Measurements from ENCODE around the gene TNRC6C.
"Not testable (repeated sequence)": the region's sequence is repeated elsewhere in the genome, so short reads cannot be mapped to it uniquely, and the experiment has no call there.

Gene TNRC6C

GRCh38 chr17:78111016-78111726 lies 152.7 kb downstream of the TNRC6C start:
- DNase-seq (ENCODE audit: low read depth, low spot score): no peak

GRCh38 chr17:78111727-78112517 lies 153.4 kb downstream of the TNRC6C start:
- no peak for DNase-seq (ENCODE audit: low read depth, low spot score)

- no peak for DNase-seq (ENCODE audit: low read depth, low spot score)
Measured at GRCh38 chr17:78112518-78113471, 154.3 kb downstream of the TNRC6C start.

GRCh38 chr17:78113804-78114785 lies 155.6 kb downstream of the TNRC6C start:
- DNase-seq (ENCODE audit: low read depth, low spot score): no peak

GRCh38 chr17:78114831-78115723 lies 156.6 kb downstream of the TNRC6C start:
- DNase-seq (ENCODE audit: low read depth, low spot score): no peak

- not testable (repeated sequence) for DNase-seq (ENCODE audit: low read depth, low spot score)
Measured at GRCh38 chr17:78115803-78116202, 157.3 kb downstream of the TNRC6C start.

GRCh38 chr17:78116411-78116810 lies 157.9 kb downstream of the TNRC6C start:
- DNase-seq (ENCODE audit: low read depth, low spot score): no peak

GRCh38 chr17:78117027-78117981 lies 158.8 kb downstream of the TNRC6C start:
- DNase-seq (ENCODE audit: low read depth, low spot score): no peak

GRCh38 chr17:78118801-78119241 lies 160.3 kb downstream of the TNRC6C start:
- no peak for DNase-seq (ENCODE audit: low read depth, low spot score)

GRCh38 chr17:78120537-78120936 lies 162.0 kb downstream of the TNRC6C start:
- no peak for DNase-seq (ENCODE audit: low read depth, low spot score)

GRCh38 chr17:78120971-78121800 lies 162.7 kb downstream of the TNRC6C start:
- DNase-seq (ENCODE audit: low read depth, low spot score): no peak

- DNase-seq (ENCODE audit: low read depth, low spot score): no peak
Measured at GRCh38 chr17:78121801-78122215, 163.3 kb downstream of the TNRC6C start.

- no peak for DNase-seq (ENCODE audit: low read depth, low spot score)
Measured at GRCh38 chr17:78122216-78122930, 163.9 kb downstream of the TNRC6C start.

- DNase-seq (ENCODE audit: low read depth, low spot score): no peak
Measured at GRCh38 chr17:78122931-78123249, 164.4 kb downstream of the TNRC6C start.

- no peak for DNase-seq (ENCODE audit: low read depth, low spot score)
Measured at GRCh38 chr17:78123258-78123929, 164.9 kb downstream of the TNRC6C start.

GRCh38 chr17:78124081-78124835 lies 165.8 kb downstream of the TNRC6C start:
- DNase-seq (ENCODE audit: low read depth, low spot score): no peak

All from brain pericyte (primary cell).